ENCODE data around the gene PRPS1.
"Not testable (repeated sequence)": the region's sequence is repeated elsewhere in the genome, so short reads cannot be mapped to it uniquely, and the experiment has no call there.

PRPS1 gene

GRCh38 chrX:107666931-107667330 lies 38.6 kb downstream of the PRPS1 start:
- Histone ChIP-seq H3K4me3 (no peak overlapping the region), H3K27ac (no peak overlapping the region)
- DNase-seq (ENCODE audit: low spot score), result no peak
- TF ChIP-seq CTCF (IDR thresholded peaks at IDR 0.05), result no peak

DNA sequence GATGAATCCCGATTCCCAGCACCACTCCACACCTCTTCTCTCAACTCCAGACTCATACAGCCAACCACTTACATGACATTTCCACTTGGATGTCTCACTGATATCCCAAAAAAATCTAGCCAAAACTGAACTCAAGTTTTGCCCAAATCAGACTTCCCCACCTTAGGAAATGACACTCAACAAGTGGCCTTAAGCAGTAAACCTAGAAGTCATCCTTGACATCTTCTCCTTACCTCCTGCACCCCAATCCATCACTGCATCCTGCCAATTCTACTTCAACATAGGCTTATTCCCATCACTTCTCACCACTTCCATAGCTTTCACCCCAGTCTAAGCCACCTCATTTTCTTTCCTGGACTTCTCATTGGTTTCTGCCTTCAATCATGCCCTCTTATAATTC lies 39.1 kb downstream of the PRPS1 start:
- H3K4me3 ChIP-seq, result no peak overlapping the region
- no peak for DNase-seq (ENCODE audit: low spot score)
- no peak overlapping the region for H3K27ac ChIP-seq
- no peak for TF ChIP-seq CTCF (IDR thresholded peaks at IDR 0.05)

GRCh38 chrX:107668710-107669109 lies 40.4 kb downstream of the PRPS1 start:
- DNase-seq (ENCODE audit: low spot score); H3K27ac ChIP-seq; H3K4me3 ChIP-seq: not testable (repeated sequence)

DNA sequence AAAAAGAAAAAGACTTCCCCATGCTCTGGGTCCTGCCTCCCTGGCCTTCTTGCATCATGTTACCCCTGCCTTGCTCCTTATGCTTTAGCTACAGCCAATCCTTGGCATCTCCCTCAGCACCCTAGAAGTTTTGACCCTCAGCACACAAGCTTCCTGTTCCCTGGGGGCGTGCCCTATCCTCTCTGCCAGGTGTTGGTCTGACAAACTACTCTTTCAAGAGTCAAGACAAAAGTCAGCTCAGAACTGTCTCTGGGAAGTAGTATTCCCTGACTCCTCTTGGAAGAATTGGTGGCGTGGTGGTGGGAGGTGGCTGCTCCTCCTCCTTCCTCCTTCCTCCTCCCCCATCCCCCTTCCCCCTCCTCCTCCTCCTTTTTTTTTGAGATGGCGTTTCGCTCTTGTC lies 41.0 kb downstream of the PRPS1 start:
- no peak for DNase-seq (ENCODE audit: low spot score)
- no peak for TF ChIP-seq CTCF (IDR thresholded peaks at IDR 0.05)
- Histone ChIP-seq H3K4me3 (no peak overlapping the region), H3K27ac (no peak overlapping the region)

GRCh38 chrX:107669885-107670628 lies 41.7 kb downstream of the PRPS1 start:
- peak; percentile 7 for DNase-seq (ENCODE audit: low spot score)
- Histone ChIP-seq H3K27ac (no peak overlapping the region), H3K4me3 (no peak overlapping the region)
- no peak for TF ChIP-seq CTCF (IDR thresholded peaks at IDR 0.05)

GRCh38 chrX:107671256-107671655 lies 42.9 kb downstream of the PRPS1 start:
- DNase-seq (ENCODE audit: low spot score); H3K4me3 ChIP-seq; H3K27ac ChIP-seq: not testable (repeated sequence)

DNA sequence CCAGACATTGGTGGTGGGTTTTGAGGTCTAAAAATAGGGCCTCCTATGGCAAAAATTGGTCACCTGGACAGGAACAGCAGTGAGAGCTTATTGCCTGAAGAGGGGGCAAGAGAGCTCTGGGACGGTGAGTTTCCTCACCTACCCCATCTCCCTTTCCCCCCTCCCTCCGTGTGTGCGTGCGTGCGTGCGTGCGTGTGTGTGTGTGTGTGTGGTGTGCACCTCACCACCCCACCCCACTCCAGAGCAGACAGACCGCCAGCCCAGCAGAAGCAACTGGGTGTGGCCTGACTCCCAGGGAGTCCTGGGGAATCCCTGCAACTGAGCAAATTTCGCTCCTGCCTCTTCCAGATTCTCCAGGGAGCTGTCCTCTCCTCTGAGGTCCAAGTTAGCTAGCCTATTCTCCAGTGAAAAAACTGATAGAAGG lies 44.7 kb downstream of the PRPS1 start:
- DNase-seq (ENCODE audit: low spot score), result peak; percentile 91
- TF ChIP-seq CTCF (IDR thresholded peaks at IDR 0.05), result no peak
- Histone ChIP-seq H3K27ac (peak overlapping the region; percentile 82 to 98), H3K4me3 (peak overlapping the region; percentile 49)

DNA sequence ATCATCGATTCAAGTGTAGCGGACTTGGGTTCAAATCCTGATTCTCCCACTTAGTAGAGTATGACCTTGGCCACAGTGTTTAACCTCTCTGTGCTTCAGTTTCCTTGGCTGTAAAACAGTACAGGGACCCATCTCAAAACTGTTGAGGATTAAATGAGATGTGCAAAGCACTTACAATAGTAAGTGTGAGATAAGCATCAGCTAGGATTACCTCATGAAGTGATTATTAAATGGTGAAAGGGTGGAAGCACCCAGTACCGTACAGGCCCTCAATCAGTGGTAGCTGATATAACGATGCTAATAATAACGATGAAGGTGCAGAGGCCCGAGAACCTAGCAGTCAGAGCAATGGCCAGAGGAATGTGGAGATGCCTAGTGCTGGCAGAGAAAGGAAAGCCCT lies 45.1 kb downstream of the PRPS1 start:
- DNase-seq (ENCODE audit: low spot score), result no peak
- Histone ChIP-seq H3K27ac (peak overlapping the region; percentile 82 to 98), H3K4me3 (peak overlapping the region; percentile 49)
- no peak for TF ChIP-seq CTCF (IDR thresholded peaks at IDR 0.05)
